RWPE2 (cell line): ENCODE results near the gene PCDHGA9.
A peak's percentile ranks its signal among the peaks of the same experiment; 100 is the strongest.
"Not testable (repeated sequence)": the region's sequence is repeated elsewhere in the genome, so short reads cannot be mapped to it uniquely, and the experiment has no call there.

Source experiments
- ATAC-seq: fragments of 200-7000 bp; cut with Tn5 transposase; 3 replicates; pipeline ENCODE4 v1.9.1; 2021; ENCODE audit warnings: low read depth
- DNase-seq: peaks from one replicate; pipeline ENCODE4 v3.0.0-alpha.2; 2020; ENCODE audit warnings: low spot score
- H3K27ac ChIP-seq: fragments of 450-650 bp; 2 replicates; pipeline ENCODE4 v1.5.1; 2017; ENCODE audit warnings: mild to moderate bottlenecking; ENCODE audit not compliant: poor library complexity, severe bottlenecking
- H3K27me3 ChIP-seq: fragments of 250-450 bp; sonication (Bioruptor Pico); 2 replicates; pipeline ENCODE4 v1.5.1; 2021; ENCODE audit warnings: mild to moderate bottlenecking, moderate library complexity; ENCODE audit not compliant: insufficient read depth, poor library complexity, severe bottlenecking
- H3K36me3 ChIP-seq: fragments of 250-450 bp; sonication (Bioruptor Pico); 2 replicates; pipeline ENCODE4 v1.5.1; 2020; ENCODE audit warnings: low read depth, mild to moderate bottlenecking, moderate library complexity
- H3K4me1 ChIP-seq: fragments of 250-450 bp; sonication (Bioruptor Pico); 2 replicates; pipeline ENCODE4 v1.5.1; 2021; ENCODE audit warnings: mild to moderate bottlenecking, moderate library complexity; ENCODE audit not compliant: insufficient read depth, poor library complexity, severe bottlenecking
- H3K4me3 ChIP-seq: fragments of 250-450 bp; sonication (Bioruptor Pico); 2 replicates; pipeline ENCODE4 v1.5.1; 2021; ENCODE audit warnings: mild to moderate bottlenecking, moderate library complexity; ENCODE audit not compliant: severe bottlenecking
- H3K9me3 ChIP-seq: fragments of 250-450 bp; sonication (Bioruptor Pico); 2 replicates; pipeline ENCODE4 v1.5.1; 2021; ENCODE audit warnings: mild to moderate bottlenecking, moderate library complexity; ENCODE audit not compliant: severe bottlenecking
- TF ChIP-seq, protein P1 (sequence below): fragments of 450-650 bp; IDR thresholded peaks from one replicate; pipeline ENCODE4 v1.5.1; 2017; ENCODE audit warnings: mild to moderate bottlenecking, moderate library complexity; ENCODE audit not compliant: poor library complexity, severe bottlenecking

PCDHGA9 gene

DNA sequence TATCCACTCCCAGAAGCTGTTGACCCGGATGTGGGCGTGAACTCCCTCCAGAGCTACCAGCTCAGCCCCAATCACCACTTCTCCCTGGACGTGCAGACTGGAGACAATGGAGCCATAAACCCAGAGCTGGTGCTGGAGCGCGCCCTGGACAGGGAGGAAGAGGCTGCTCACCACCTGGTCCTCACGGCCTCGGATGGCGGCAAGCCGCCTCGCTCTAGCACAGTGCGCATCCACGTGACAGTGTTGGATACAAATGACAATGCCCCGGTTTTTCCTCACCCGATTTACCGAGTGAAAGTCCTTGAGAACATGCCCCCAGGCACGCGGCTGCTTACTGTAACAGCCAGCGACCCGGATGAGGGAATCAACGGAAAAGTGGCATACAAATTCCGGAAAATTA, 9.3 kb upstream of the PCDHGA9 start:
- H3K27me3 ChIP-seq: peaks cover 8% of the 10 kb centered on the region
- TF ChIP-seq, protein P1, sequence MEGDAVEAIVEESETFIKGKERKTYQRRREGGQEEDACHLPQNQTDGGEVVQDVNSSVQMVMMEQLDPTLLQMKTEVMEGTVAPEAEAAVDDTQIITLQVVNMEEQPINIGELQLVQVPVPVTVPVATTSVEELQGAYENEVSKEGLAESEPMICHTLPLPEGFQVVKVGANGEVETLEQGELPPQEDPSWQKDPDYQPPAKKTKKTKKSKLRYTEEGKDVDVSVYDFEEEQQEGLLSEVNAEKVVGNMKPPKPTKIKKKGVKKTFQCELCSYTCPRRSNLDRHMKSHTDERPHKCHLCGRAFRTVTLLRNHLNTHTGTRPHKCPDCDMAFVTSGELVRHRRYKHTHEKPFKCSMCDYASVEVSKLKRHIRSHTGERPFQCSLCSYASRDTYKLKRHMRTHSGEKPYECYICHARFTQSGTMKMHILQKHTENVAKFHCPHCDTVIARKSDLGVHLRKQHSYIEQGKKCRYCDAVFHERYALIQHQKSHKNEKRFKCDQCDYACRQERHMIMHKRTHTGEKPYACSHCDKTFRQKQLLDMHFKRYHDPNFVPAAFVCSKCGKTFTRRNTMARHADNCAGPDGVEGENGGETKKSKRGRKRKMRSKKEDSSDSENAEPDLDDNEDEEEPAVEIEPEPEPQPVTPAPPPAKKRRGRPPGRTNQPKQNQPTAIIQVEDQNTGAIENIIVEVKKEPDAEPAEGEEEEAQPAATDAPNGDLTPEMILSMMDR: no peak
- DNase-seq (no peak), ATAC-seq (no peak)
- peaks cover 5% of the 10 kb centered on the region for H3K36me3 ChIP-seq
- H3K9me3 ChIP-seq: peaks cover 46% of the 10 kb centered on the region
- H3K4me1 ChIP-seq: no peaks in the 10 kb centered on the region
- no peak overlapping the region for H3K4me3 ChIP-seq
- no peak overlapping the region for H3K27ac ChIP-seq

DNA sequence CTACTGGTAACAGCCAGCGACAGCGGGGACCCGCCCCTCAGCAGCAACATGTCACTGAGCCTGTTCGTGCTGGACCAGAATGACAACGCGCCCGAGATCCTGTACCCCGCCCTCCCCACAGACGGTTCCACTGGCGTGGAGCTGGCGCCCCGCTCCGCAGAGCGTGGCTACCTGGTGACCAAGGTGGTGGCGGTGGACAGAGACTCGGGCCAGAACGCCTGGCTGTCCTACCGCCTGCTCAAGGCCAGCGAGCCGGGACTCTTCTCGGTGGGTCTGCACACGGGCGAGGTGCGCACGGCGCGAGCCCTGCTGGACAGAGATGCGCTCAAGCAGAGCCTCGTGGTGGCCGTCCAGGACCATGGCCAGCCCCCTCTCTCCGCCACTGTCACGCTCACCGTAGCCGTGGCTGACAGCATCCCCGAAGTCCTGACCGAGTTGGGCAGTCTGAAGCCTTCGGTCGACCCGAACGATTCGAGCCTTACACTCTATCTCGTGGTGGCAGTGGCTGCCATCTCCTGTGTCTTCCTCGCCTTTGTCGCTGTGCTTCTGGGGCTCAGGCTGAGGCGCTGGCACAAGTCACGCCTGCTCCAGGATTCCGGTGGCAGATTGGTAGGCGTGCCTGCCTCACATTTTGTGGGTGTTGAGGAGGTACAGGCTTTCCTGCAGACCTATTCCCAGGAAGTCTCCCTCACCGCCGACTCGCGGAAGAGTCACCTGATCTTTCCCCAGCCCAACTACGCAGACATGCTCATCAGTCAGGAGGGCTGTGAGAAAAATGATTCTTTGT, 8.0 kb upstream of the PCDHGA9 start:
- H3K9me3 ChIP-seq: peaks cover 46% of the 10 kb centered on the region
- DNase-seq: not testable (repeated sequence)

DNA sequence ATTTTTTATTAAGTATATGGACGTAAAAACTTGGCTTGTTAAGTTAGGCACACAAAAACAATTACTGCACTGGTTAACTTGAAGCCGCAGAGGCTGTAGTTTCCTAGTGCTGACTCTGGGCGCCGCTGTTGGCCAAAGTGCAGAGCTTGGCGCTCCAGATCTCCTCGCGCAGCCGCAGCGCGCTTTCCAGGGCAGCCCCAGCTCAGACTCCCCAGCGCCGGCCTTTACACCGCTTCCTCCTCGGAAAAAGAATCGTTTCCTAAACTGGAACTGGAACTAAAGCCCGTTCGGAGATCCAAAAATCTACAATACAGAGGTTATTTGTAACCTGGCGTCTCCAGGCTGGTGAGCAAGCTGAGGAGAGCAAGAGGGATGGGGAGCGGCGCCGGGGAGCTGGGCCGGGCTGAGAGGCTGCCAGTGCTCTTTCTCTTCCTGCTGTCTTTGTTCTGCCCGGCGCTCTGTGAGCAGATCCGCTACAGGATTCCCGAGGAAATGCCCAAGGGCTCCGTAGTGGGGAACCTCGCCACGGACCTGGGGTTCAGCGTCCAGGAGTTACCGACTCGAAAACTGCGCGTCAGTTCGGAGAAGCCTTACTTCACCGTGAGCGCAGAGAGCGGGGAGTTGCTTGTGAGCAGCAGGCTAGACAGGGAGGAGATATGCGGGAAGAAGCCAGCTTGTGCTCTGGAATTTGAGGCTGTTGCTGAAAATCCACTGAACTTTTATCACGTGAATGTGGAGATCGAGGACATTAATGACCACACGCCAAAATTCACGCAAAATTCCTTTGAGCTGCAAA, 4.6 kb upstream of the PCDHGA9 start, which contains the start of gene PCDHGB5:
PCDHGB5 (plus strand) TSS at position 192 of the 796 bp plus-strand sequence; CDS start at position 373, 181 bp downstream.
- H3K4me1 ChIP-seq, DNase-seq, H3K27ac ChIP-seq: not testable (repeated sequence)
- TF ChIP-seq, protein P1: peak; percentile 86
- peak within 1 kb of the TSS; percentile 16 for H3K4me3 ChIP-seq
- H3K9me3 ChIP-seq: peaks cover 38% of the 10 kb centered on the region
- H3K27me3 ChIP-seq: peaks cover 20% of the 10 kb centered on the region
- H3K36me3 ChIP-seq: peaks cover 14% of the 10 kb centered on the region
- ATAC-seq: peak; percentile 90

More for the DNA sequence above, 8.0 kb upstream of the PCDHGA9 start:
- not testable (repeated sequence) for ATAC-seq, H3K4me3 ChIP-seq, H3K36me3 ChIP-seq, H3K27ac ChIP-seq, H3K4me1 ChIP-seq
- H3K27me3 ChIP-seq: peaks cover 15% of the 10 kb centered on the region

DNA sequence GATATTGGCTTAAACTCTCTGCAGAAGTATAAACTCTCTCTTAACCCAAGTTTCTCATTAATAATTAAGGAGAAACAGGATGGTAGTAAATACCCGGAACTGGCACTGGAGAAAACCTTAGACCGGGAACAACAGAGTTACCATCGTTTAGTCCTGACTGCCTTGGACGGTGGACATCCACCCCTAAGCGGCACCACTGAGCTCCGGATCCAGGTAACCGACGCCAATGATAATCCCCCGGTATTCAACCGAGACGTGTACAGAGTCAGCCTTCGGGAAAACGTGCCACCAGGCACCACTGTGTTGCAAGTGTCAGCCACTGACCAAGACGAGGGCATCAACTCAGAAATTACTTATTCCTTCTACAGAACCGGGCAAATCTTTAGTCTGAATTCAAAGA, 4.0 kb upstream of the PCDHGA9 start:
- peaks cover 14% of the 10 kb centered on the region for H3K36me3 ChIP-seq
- H3K9me3 ChIP-seq: peaks cover 34% of the 10 kb centered on the region
- ATAC-seq (no peak), DNase-seq (no peak)
- H3K4me1 ChIP-seq: no peaks in the 10 kb centered on the region
- H3K4me3 ChIP-seq: no peak overlapping the region
- TF ChIP-seq, protein P1: no peak
- peaks cover 20% of the 10 kb centered on the region for H3K27me3 ChIP-seq
- no peak overlapping the region for H3K27ac ChIP-seq

DNA sequence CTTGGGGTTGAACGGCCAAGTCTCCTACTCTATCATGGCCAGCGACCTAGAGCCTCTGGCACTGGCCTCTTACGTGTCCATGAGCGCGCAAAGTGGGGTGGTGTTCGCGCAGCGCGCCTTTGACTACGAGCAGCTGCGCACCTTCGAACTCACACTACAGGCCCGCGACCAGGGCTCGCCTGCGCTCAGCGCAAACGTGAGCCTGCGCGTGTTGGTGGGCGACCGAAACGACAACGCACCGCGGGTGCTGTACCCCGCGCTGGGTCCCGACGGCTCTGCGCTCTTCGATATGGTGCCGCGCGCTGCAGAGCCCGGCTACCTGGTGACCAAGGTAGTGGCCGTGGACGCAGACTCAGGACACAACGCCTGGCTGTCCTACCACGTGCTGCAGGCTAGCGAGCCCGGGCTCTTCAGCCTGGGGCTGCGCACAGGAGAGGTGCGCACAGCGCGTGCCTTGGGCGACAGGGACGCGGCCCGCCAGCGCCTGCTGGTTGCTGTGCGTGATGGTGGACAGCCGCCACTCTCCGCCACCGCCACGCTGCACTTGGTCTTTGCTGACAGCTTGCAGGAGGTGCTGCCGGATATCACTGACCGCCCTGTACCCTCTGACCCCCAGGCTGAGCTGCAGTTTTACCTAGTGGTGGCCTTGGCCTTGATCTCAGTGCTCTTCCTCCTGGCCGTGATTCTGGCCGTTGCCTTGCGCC, 2.9 kb upstream of the PCDHGA9 start:
- H3K9me3 ChIP-seq: peaks cover 27% of the 10 kb centered on the region
- TF ChIP-seq, protein P1: no peak
- no peak overlapping the region for H3K4me3 ChIP-seq
- H3K27ac ChIP-seq: no peak overlapping the region
- peaks cover 14% of the 10 kb centered on the region for H3K36me3 ChIP-seq
- ATAC-seq (no peak), DNase-seq (no peak)
- peaks cover 20% of the 10 kb centered on the region for H3K27me3 ChIP-seq
- no peaks in the 10 kb centered on the region for H3K4me1 ChIP-seq
